PC-3 (cell line): Measurements from ENCODE around the gene SH3RF3. TPM values are rescaled to one million over a fixed set of nuclear protein-coding genes. Genes with fewer than 3 reads are reported as not detected.

Experiments used
- ATAC-seq: fragments of 200-7000 bp; cut with Tn5 transposase; 2 replicates; pipeline ENCODE4 v1.9.1; 2020; ENCODE audit warnings: mild to moderate bottlenecking, moderate library complexity
- BruUV-seq: library from RNA; stranded (reverse); fragments of 400-500 nt; replicated peaks from 2 replicates; lab custom pipeline; 2021; lab: Mats Ljungman, UMichigan
- CTCF ChIA-PET: fragments of 300-600 bp; sonication (Branson Sonifier 250); formaldehyde crosslinking; loops from one replicate; lab custom pipeline; 2022; ENCODE audit warnings: antibody characterized with exemption; lab: Charles Lee
- POLR2A ChIA-PET: fragments of 300-600 bp; sonication (Branson Sonifier 250); formaldehyde crosslinking; loops from one replicate; lab custom pipeline; 2022; ENCODE audit warnings: antibody characterized with exemption; ENCODE audit not compliant: unreplicated experiment; lab: Charles Lee
- DNase-seq: peaks from one replicate; pipeline ENCODE4 v3.0.0-alpha.2; 2015
- H2AFZ ChIP-seq: fragments of 300-600 bp; sonication (generic); 2 replicates; pipeline ENCODE4 v1.6.0; 2016; ENCODE audit warnings: antibody characterized with exemption, low read length
- H3F3A ChIP-seq: fragments of 300-600 bp; sonication (generic); one replicate; pipeline ENCODE4 v1.6.0; 2017; ENCODE audit warnings: antibody characterized with exemption, low read length, control low read depth, mild to moderate bottlenecking; ENCODE audit not compliant: unreplicated experiment
- H3K27ac ChIP-seq: fragments of 300-600 bp; sonication (generic); 2 replicates; pipeline ENCODE4 v1.5.1; 2016; ENCODE audit warnings: mild to moderate bottlenecking, low read length
- H3K27me3 ChIP-seq: fragments of 300-600 bp; sonication (generic); 2 replicates; pipeline ENCODE4 v1.6.1; 2016; ENCODE audit warnings: low read length, mixed read lengths
- H3K36me3 ChIP-seq: fragments of 300-600 bp; sonication (generic); 2 replicates; pipeline ENCODE4 v1.6.1; 2016; ENCODE audit warnings: low read depth, mixed run types, low read length, mixed read lengths
- H3K4me1 ChIP-seq: fragments of 300-600 bp; sonication (generic); 2 replicates; pipeline ENCODE4 v1.5.1; 2016; ENCODE audit warnings: low read length; ENCODE audit not compliant: insufficient read depth
- H3K4me2 ChIP-seq: fragments of 300-600 bp; sonication (generic); 2 replicates; pipeline ENCODE4 v1.6.0; 2016; ENCODE audit warnings: low read length
- H3K4me3 ChIP-seq: fragments of 300-600 bp; sonication (generic); 2 replicates; pipeline ENCODE4 v1.5.1; 2016; ENCODE audit warnings: mild to moderate bottlenecking, low read length, mixed read lengths
- H3K79me2 ChIP-seq: fragments of 300-600 bp; sonication (generic); 2 replicates; pipeline ENCODE4 v1.6.1; 2017; ENCODE audit warnings: low read length, mixed read lengths
- H3K9ac ChIP-seq: fragments of 300-600 bp; sonication (generic); 2 replicates; pipeline ENCODE4 v1.6.0; 2016; ENCODE audit warnings: mild to moderate bottlenecking, low read length
- H3K9me2 ChIP-seq: fragments of 300-600 bp; sonication (generic); replicated peaks from 2 replicates; pipeline ENCODE4 v1.6.1; 2016; ENCODE audit warnings: mixed run types, low read length, mixed read lengths
- H3K9me3 ChIP-seq: fragments of 300-600 bp; sonication (generic); 2 replicates; pipeline ENCODE4 v1.6.1; 2016; ENCODE audit warnings: low read length, mixed read lengths
- H4K20me1 ChIP-seq: fragments of 300-600 bp; sonication (generic); 2 replicates; pipeline ENCODE4 v1.6.1; 2016; ENCODE audit warnings: low read length, mixed read lengths
- CTCF ChIP-seq: fragments of 300-600 bp; sonication (generic); conservative IDR thresholded peaks from 2 replicates; pipeline ENCODE4 v1.5.1; 2017; ENCODE audit warnings: antibody characterized with exemption, low read depth, mild to moderate bottlenecking, low read length
- EZH2 ChIP-seq: fragments of 300-600 bp; sonication (generic); IDR thresholded peaks from one replicate; pipeline ENCODE4 v1.6.1; 2017; ENCODE audit warnings: antibody characterized with exemption, mild to moderate bottlenecking, low read length; ENCODE audit not compliant: unreplicated experiment
- EZH2phosphoT487 ChIP-seq: fragments of 300-600 bp; sonication (generic); IDR thresholded peaks from 2 replicates; pipeline ENCODE4 v1.6.1; 2018; ENCODE audit warnings: mild to moderate bottlenecking, antibody characterized with exemption, low read length, borderline replicate concordance
- intact Hi-C: fragments of 100-400 bp; cut with micrococcal nuclease; formaldehyde crosslinking; loops from 2 replicates; pipeline ENCODE4 v1.9.0; 2023
- total RNA-seq: library from RNA; depleted of rRNA; stranded (reverse); fragments of >200 nt; gene quantifications from 2 replicates; pipeline ENCODE4 v1.2.3, GENCODE V29; 2014

Gene SH3RF3
- total RNA-seq, 1 experiment from 2014 or later = 11.7 TPM

GRCh38 chr2:109242654-109243331, 113.8 kb downstream of the SH3RF3 start:
- no peak overlapping the region for H3K4me3 ChIP-seq
- intact Hi-C loops = loop anchor here (10.0 kb wide), 1 partner anchor 108 kb away; no protein-coding TSS in a partner anchor
- no TSS peak for BruUV-seq
- no peaks in the 10 kb centered on the region for H3K9me3 ChIP-seq
- DNase-seq (peak; percentile 82), ATAC-seq (peak; percentile 55)
- peak overlapping the region; percentile 74 for H3K27ac ChIP-seq
- H2AFZ ChIP-seq = no peak overlapping the region
- H3K27me3 ChIP-seq = no peaks in the 10 kb centered on the region
- ChIA-PET POLR2A (no interaction called here), CTCF (no interaction called here)
- H3K36me3 ChIP-seq = no peaks in the 10 kb centered on the region
- peak overlapping the region; percentile 63 for H3K4me2 ChIP-seq
- H4K20me1 ChIP-seq = no peaks in the 10 kb centered on the region
- H3K79me2 ChIP-seq = peaks cover 72% of the 10 kb centered on the region
- no peaks in the 10 kb centered on the region for H3F3A ChIP-seq
- TF ChIP-seq EZH2phosphoT487 (no peak), EZH2 (no peak), CTCF (no peak)
- H3K9me2 ChIP-seq = no peaks in the 10 kb centered on the region
- peak overlapping the region; percentile 23; the same call in 1 of the 2 replicates for H3K9ac ChIP-seq
- H3K4me1 ChIP-seq = peaks cover 64% of the 10 kb centered on the region

- Histone ChIP-seq H3K36me3 (no peaks in the 10 kb centered on the region), H3K4me1 (peaks cover 54% of the 10 kb centered on the region), H2AFZ (no peak overlapping the region), H3K4me2 (0 out of 2 replicates have a peak overlapping the region, but pooled peaks have one; percentile 63), H3F3A (no peaks in the 10 kb centered on the region), H3K9me2 (no peaks in the 10 kb centered on the region), H3K9me3 (no peaks in the 10 kb centered on the region), H3K4me3 (no peak overlapping the region), H3K27ac (peak overlapping the region; percentile 74), H3K79me2 (peaks cover 67% of the 10 kb centered on the region), H3K27me3 (no peaks in the 10 kb centered on the region), H3K9ac (no peak overlapping the region), H4K20me1 (no peaks in the 10 kb centered on the region)
- DNase-seq (no peak), ATAC-seq (no peak)
- BruUV-seq = no TSS peak
- intact Hi-C loops = loop anchor here (10.0 kb wide), 1 partner anchor 109 kb away; no protein-coding TSS in a partner anchor
- TF ChIP-seq EZH2phosphoT487 (no peak), EZH2 (no peak), CTCF (no peak)
- POLR2A ChIA-PET = interaction anchor here (0.6 kb wide), 1 partner anchor 88 kb away, joined by 3 read pairs; no protein-coding TSS in a partner anchor
- CTCF ChIA-PET = no interaction called here
Measured at GRCh38 chr2:109243526-109244303, 114.7 kb downstream of the SH3RF3 start.

- DNase-seq (no peak), ATAC-seq (no peak)
- H3K4me3 ChIP-seq = no peak overlapping the region
- H3K36me3 ChIP-seq = no peaks in the 10 kb centered on the region
- H3K4me1 ChIP-seq = peaks cover 49% of the 10 kb centered on the region
- no peaks in the 10 kb centered on the region for H4K20me1 ChIP-seq
- no peaks in the 10 kb centered on the region for H3K9me3 ChIP-seq
- TF ChIP-seq EZH2phosphoT487 = no peak
- H3F3A ChIP-seq = no peaks in the 10 kb centered on the region
- no peak overlapping the region for H3K9ac ChIP-seq
- no peak overlapping the region for H2AFZ ChIP-seq
- POLR2A ChIA-PET = no interaction called here
- no peaks in the 10 kb centered on the region for H3K9me2 ChIP-seq
- H3K4me2 ChIP-seq = no peak overlapping the region
- intact Hi-C loops = loop anchor here (10.0 kb wide), 1 partner anchor 109 kb away; no protein-coding TSS in a partner anchor
- H3K79me2 ChIP-seq = peaks cover 63% of the 10 kb centered on the region
- CTCF ChIA-PET = no interaction called here
- no TSS peak for BruUV-seq
- no peak overlapping the region for H3K27ac ChIP-seq
- no peaks in the 10 kb centered on the region for H3K27me3 ChIP-seq
Measured at GRCh38 chr2:109244304-109244582, 115.2 kb downstream of the SH3RF3 start.
